Mucosa of stomach (tissue), 1 donor: ENCODE measurements around the gene SLK.

Experiments used
- H3K27me3 ChIP-seq: one replicate; pipeline ENCODE4 v1.7.0; 2013; ENCODE audit warnings: mild to moderate bottlenecking, low read length; ENCODE audit not compliant: control insufficient read depth, insufficient read depth
- H3K36me3 ChIP-seq: one replicate; pipeline ENCODE4 v1.7.0; 2013; ENCODE audit warnings: low read length; ENCODE audit not compliant: control insufficient read depth, insufficient read depth
- H3K4me1 ChIP-seq: one replicate; pipeline ENCODE4 v1.7.0; 2013; ENCODE audit warnings: mild to moderate bottlenecking, low read length; ENCODE audit not compliant: control insufficient read depth, insufficient read depth
- H3K4me3 ChIP-seq: one replicate; pipeline ENCODE4 v1.7.0; 2013; ENCODE audit warnings: low read length
- H3K9ac ChIP-seq: one replicate; pipeline ENCODE4 v1.7.0; 2013; ENCODE audit warnings: mild to moderate bottlenecking, low read length, moderate library complexity
- H3K9me3 ChIP-seq: one replicate; pipeline ENCODE4 v1.7.0; 2013; ENCODE audit warnings: mild to moderate bottlenecking, low read length, moderate library complexity; ENCODE audit not compliant: control insufficient read depth
- donor health status: Pancreatic carcinoma.

Gene SLK

DNA sequence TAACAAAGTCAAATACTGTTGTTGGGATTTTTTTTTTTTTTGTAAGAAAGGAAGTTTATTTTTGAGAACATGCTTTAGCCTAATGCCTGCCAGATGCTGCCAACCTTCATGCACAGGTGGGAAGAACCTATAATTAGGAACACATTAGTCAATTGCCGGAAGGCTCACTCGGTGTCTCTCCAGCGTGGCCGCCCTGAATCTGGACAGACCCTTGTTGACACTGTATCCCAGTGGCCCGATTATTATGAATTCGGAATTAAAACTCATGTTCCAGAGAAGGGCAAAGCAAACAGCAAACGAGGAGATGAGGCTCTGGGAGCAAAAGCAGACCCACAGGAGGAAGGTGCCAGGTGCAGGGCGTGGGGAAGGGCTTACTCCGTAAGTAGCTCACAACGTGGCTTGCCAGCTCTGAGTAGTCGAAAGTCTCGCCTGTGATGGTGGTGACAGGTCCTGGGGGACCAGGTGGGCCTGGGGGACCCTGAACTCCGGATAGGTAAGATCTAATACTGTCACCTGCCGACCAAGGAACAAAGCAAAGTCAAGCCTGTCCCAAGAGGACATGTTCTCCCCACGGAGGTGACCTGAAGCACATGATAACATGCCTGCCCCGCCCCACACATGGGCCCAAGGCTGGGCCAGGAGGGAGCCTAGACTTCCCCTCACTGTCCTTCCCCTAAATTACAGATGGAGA lies 70.5 kb downstream of the SLK start:
- Histone ChIP-seq H3K9ac (no peak overlapping the region), H3K9me3 (no peaks in the 10 kb centered on the region), H3K27me3 (no peaks in the 10 kb centered on the region), H3K36me3 (no peaks in the 10 kb centered on the region), H3K4me3 (no peak overlapping the region), H3K4me1 (no peaks in the 10 kb centered on the region)

DNA sequence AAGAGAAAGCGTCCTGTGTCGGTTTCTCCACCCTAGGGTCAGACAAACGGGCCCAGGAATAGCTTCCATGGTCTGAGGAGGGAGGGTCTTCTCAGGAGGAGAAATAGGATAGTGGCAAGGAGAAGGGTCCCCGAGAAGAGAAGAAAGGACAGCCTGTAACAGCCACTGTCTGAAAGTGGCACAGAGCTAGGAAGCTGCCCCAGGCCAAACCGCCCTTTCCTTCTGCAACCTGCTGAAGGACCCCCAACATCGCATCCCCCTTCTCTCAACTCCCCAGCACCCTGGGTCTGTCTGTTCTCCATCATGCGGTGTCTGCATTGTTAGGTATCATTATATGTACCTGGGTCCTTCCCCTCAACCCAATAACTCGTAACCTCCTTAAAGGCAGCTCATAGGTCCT lies 71.6 kb downstream of the SLK start:
- Histone ChIP-seq H3K36me3 (no peaks in the 10 kb centered on the region), H3K27me3 (no peaks in the 10 kb centered on the region), H3K9me3 (no peaks in the 10 kb centered on the region), H3K4me3 (no peak overlapping the region), H3K4me1 (no peaks in the 10 kb centered on the region), H3K9ac (no peak overlapping the region)

DNA sequence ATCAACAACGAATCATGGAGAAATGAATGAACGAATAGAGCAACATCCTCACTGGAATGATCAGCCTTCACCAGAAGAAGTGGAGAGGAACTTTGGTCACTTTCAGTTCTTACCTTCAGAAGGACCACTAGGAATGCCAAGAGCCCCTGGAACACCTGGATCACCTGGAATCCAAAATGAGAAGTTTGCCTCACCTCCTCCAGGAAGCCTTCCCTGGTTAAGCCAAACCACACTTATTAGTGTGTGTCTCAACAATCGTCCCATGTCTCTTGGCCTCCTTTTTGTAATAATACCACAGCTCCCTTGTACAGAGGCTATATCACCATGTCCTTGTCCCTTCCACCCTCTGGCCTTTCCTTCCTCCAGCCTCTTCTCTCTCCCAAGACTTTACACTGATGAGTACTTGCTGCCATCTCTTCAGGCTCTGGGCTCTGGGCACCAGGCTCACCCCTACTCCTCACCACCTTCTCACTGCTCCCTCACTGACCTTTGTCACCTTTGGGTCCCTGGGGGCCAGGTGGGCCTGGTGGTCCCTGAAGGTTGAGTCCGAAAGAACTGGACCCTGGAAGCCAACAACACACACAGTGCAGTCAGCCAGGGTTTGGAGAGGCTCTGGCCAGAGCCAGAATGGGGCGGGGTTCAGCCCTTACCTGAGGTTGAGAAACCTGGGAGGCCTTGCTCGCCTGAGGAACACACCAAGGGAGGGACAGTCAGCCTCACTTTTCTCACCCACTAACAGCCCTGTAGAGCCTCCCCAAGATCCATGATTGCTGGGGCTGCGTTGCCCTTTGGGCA lies 72.2 kb downstream of the SLK start:
- no peaks in the 10 kb centered on the region for H3K9me3 ChIP-seq
- H3K27me3 ChIP-seq: no peaks in the 10 kb centered on the region
- H3K9ac ChIP-seq: no peak overlapping the region
- no peak overlapping the region for H3K4me3 ChIP-seq
- no peaks in the 10 kb centered on the region for H3K4me1 ChIP-seq
- no peaks in the 10 kb centered on the region for H3K36me3 ChIP-seq

DNA sequence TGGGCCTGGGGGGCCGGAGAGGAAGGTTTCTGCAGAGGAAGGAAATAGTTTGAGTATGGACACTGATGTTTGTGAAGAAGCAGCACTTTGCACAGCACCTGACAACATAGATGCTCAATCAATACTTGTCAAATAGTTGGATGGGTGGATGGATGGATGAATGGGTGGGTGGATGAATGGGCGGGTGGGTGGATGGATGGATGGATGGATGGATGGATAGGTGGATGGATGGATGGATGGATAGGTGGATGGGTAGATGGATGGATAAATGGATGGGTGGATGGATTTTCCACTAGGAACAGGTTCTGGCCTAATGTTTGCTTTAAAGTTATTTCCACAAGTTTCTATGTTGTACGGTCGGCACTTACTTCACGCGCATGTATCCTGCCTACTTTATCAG lies 73.4 kb downstream of the SLK start:
- no peak overlapping the region for H3K4me3 ChIP-seq
- H3K36me3 ChIP-seq: no peaks in the 10 kb centered on the region
- no peaks in the 10 kb centered on the region for H3K4me1 ChIP-seq
- H3K9me3 ChIP-seq: no peaks in the 10 kb centered on the region
- no peak overlapping the region for H3K9ac ChIP-seq
- H3K27me3 ChIP-seq: no peaks in the 10 kb centered on the region

DNA sequence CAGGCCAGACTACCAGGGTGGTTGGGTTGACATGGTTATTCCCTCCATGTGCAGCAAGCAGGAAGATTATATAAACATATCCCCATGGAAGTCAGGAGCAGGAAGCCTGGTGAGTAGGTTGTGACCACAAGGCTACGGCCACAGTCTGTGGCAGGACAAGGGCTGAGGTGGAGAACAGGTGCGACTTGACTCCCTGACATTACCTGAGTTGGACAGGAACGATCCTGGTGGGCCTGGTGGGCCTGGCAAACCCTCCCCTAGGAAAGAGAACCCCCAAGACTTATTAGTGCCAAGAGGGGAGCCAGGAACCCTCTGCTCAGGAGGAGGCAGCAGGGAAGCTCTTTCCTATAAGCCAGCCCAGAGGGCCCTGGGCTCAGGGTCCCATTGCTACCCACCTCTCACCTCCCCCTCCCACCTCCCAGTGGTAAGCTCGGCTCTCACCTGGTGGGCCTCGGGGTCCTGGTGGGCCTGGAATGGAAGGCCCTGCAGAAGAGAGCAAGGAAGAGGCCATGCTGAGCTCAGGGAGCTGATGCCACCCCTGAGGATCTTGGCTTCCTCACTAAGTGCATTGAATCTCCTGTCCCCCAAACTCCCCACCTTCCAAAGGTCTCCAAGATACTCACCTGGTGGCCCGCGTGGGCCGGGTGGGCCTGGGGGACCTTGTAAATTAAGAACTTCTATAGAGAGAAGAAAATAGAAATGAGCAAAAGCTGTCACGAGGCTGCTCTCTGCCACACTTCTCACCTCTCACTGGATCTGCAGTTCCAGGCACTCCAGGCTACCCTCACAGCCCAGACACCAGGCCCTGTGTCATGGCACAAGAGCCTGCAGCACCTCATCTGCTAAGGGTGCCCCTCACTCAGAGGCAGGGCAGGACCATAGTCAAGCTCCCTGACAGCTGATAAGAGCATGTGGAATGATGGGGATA lies 74.2 kb downstream of the SLK start:
- Histone ChIP-seq H3K27me3 (no peaks in the 10 kb centered on the region), H3K36me3 (no peaks in the 10 kb centered on the region), H3K4me1 (peaks cover 6% of the 10 kb centered on the region), H3K9ac (no peak overlapping the region), H3K4me3 (no peak overlapping the region), H3K9me3 (no peaks in the 10 kb centered on the region)

DNA sequence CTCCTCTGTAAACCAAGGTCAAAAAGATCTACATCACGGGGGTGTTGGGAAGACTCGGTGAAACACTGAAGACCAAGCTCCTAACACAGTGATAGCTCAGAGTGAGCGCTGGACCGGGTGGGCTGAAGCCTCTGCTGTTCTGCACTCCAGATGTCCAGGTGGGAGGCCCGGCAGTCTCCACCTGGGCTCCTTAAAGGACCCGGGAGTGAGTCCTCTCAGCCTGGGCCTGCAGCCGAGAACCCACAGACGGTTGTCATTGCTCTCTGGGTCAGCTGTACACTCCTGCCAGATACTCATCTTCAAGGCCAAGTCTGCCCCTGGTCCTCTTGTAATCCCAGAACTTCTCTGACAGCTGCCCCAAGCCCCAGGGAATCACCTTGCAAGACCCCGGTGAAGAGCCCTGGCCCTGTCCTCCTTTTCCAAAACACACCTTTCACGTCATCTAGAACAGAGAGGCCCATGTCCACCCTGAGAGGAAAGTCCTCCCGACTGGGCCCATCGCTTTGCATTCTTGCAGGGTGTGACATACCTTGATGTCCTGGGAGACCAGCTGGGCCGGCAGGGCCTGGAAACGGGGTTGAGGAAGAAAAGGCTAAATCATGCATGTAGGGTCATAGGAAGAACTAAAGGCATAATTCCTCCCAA lies 75.1 kb downstream of the SLK start:
- peaks cover 12% of the 10 kb centered on the region for H3K4me1 ChIP-seq
- H3K9me3 ChIP-seq: no peaks in the 10 kb centered on the region
- H3K4me3 ChIP-seq: no peak overlapping the region
- H3K27me3 ChIP-seq: no peaks in the 10 kb centered on the region
- no peaks in the 10 kb centered on the region for H3K36me3 ChIP-seq
- no peak overlapping the region for H3K9ac ChIP-seq

DNA sequence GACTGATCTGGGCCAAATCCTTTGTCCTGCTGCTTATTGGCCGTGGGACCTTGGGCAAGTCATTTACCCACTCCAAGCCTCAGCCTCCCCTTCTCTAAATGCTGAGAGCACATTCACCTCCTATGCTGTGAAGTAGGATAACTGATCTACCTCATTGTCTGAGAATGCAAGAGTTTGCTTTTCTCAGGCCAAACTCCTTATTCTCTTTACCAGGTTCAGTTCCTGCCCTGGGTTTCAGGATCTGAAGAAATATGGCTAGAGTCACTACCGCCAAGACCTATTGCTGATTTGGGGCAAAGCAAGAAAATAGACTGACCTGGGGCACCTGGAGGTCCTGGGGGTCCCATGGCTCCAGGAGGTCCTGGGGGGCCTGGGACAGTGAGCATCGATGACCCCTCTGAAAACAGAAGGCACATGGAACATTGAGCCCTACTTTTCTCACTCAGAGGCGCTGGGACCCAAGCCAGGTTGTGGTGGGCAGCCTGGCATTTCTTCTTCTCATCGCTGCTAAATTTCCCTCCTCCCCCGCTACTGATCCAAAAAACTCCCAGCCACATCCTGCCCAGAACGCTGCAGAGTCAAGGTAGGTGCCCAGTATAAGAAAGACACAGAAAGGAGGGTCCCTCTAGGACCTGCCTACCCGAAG lies 76.4 kb downstream of the SLK start:
- Histone ChIP-seq H3K9me3 (no peaks in the 10 kb centered on the region), H3K36me3 (no peaks in the 10 kb centered on the region), H3K4me3 (no peak overlapping the region), H3K9ac (no peak overlapping the region), H3K27me3 (no peaks in the 10 kb centered on the region), H3K4me1 (peaks cover 12% of the 10 kb centered on the region)

DNA sequence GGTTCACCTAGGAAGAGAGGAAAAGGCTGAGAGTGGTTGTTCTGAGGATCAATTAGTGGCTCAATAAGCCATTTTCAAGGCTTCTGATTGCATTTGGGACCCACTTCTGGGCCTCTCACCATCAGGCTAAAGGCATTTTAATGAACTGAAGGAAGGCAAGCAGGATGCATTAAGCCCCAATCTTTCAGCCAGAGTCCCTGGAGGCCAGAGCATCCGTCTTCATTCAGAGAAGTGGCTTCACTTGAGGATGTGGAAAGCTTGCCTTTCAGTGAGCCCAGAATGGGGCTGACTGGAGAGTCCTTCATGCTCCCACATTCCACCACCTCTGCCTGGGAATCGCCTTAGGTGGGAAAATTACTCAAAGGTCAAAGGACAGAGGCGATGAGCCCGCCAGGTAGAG lies 76.9 kb downstream of the SLK start:
- Histone ChIP-seq H3K9me3 (no peaks in the 10 kb centered on the region), H3K27me3 (no peaks in the 10 kb centered on the region), H3K4me1 (peaks cover 15% of the 10 kb centered on the region), H3K9ac (no peak overlapping the region), H3K4me3 (no peak overlapping the region), H3K36me3 (no peaks in the 10 kb centered on the region)

DNA sequence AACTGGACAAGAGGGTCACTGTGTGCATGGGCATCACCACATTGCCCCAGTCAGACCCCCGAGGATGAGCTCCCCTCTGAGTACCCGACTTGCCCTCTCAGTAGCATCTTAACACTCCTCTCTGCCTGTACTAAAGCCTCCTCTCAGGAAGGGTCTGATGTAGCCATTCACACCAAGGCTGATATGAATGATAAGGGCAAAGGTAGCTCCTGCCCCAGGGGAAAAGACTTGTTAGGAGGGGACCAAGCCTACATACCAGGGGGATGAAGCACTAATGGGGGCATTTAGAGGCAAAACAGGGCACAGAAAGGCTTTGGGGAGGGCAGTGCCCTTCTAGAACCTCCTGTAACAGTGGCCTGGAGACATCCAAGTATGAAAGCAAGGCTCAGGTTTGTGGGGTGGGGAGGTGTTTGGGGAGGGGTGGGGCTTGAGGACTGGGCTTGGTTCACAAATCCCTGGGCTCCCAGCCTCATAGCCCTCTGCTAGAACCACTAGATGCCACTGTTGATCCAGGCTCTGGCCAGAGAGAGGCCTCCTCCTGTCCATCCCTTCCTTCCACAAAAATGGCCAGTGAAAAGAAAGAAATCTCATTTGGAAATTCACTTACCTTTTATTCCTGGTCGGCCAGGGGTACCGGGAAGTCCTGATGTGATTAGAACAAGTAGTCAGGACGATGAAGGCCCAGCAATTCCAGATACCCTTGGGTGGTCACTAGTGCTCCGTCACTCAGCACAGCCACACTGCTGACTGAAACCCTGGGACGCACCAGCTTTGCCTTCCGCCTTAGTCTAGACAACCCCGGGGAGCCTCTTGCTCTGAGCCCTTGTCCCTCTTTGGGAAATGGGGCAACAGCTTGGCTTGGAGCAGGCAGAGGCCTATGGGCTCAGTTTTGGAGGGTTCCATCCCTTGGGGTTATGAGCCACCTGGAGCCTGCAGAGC lies 78.5 kb downstream of the SLK start:
- H3K4me1 ChIP-seq: peaks cover 30% of the 10 kb centered on the region
- no peaks in the 10 kb centered on the region for H3K36me3 ChIP-seq
- H3K27me3 ChIP-seq: no peaks in the 10 kb centered on the region
- H3K4me3 ChIP-seq: no peak overlapping the region
- no peak overlapping the region for H3K9ac ChIP-seq
- H3K9me3 ChIP-seq: no peaks in the 10 kb centered on the region

DNA sequence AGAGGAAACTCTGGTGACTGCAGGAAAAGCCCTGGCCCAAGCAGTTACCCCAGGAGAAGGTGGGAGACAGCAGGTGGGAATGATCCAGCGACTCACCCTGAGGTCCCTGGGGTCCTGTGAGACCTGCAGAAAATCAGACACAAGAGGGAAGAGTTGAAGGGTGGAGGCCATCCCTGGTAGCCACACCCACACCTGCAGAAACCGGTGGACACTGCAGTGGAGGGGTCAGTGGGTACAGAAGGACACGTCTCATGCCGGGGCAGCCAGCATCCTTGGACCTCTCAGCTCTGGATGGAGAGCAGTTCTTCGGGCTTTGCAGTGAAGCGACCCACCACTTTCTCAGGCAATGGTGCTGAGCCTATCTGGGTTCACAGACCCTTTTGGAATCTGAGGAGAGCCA lies 79.7 kb downstream of the SLK start:
- Histone ChIP-seq H3K36me3 (no peaks in the 10 kb centered on the region), H3K27me3 (no peaks in the 10 kb centered on the region), H3K4me3 (no peak overlapping the region), H3K9me3 (no peaks in the 10 kb centered on the region), H3K9ac (no peak overlapping the region), H3K4me1 (peaks cover 43% of the 10 kb centered on the region)
